ENCODE measurements around the gene SLC12A7.
"Not testable (repeated sequence)": the region's sequence is repeated elsewhere in the genome, so short reads cannot be mapped to it uniquely, and the experiment has no call there.

The SLC12A7 gene

DNA sequence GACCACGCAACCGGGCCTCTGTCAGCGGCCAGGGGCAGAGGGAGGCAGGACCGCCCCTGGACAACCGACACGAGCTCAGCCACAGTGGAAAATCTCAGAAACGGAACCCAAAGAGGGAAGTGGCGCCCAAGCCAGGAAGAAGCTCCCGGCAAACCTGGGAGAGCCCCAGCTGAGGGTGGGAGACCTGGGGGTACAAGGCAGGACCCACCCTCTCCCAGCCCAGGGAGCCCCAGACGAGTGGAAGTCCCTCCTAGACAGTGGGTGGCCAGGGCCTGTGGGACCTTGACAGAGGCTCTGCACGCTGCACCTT, 3.0 kb downstream of the SLC12A7 start:
- DNase-seq, result no peak

DNA sequence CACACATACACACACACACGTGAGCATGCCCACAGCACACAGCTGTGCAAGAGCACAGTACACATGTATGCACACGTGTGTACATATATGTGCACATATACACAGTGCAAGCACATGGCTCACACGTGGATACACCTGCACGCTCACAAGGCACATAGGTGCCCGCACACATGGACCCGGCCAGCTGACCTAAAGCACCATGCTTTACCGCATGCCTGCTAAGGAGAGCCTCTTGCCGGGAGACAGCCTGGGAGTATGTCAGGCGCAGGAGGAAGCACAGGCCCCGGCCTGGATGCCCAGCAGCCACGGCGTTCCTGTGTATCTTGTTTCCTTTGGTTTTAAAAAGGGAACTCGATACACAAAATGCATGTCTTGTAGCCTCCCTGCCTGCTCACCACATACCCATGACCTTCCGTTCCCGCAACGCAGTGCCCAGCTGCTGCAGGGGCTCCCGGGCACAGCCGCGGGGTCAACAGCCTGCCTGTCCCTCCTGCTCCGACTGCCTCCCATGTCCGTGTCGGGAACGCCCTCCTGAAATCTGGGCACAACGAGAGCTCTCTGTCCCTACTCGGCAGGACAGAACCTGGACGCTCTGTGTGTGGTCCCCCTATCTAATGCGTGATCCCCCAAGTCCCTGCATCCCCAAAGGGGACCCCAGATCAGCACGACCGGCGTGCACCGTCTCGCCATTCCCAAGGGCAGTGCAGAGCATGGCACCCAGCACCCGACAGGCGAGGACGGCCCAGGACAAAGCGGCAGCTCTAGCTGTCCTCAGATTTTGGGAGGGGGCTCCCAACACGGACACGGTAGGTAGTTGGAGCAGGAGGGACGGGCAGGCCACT, 3.6 kb downstream of the SLC12A7 start:
- DNase-seq, result no peak

DNA sequence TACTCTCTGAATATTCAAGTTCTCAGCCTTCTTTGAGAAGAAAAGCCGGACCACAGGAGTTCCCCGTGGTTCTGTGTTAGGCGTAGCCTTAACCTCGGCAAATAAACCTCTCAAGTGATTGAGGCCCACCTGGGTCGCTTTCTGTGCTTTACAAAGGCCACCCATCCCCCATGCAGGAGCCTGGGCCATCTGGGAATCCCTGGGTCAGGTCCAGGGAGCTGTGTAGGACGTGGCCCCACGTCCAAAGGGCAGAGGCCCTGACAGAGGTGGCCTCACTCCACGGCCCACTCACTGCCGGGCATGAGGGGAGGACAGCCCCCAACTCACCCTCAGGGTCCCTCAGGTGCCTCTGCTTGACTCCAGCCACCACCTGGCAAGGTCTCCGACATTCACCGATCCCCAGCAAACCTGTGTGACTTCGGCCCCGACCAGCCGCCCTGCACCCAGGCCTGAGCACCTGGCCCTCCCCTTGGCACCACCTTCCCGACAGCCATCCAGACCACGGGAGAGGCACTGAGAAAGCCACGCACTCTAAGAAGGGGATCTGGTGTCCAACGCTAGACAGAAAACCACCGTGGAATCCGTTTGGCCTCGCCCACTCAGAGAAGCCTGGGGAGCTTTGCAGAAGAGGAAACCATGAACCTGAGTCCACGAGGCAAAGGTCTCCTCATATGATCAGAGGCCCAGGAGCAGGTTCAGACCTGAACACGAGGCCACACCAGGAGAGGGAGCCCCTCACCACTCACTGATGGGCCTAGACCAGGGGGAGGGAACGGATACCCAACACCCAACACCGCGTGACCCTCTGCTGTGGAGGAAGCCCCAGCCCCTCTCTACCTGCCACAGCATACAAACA, 4.5 kb downstream of the SLC12A7 start:
- no peak for DNase-seq

DNA sequence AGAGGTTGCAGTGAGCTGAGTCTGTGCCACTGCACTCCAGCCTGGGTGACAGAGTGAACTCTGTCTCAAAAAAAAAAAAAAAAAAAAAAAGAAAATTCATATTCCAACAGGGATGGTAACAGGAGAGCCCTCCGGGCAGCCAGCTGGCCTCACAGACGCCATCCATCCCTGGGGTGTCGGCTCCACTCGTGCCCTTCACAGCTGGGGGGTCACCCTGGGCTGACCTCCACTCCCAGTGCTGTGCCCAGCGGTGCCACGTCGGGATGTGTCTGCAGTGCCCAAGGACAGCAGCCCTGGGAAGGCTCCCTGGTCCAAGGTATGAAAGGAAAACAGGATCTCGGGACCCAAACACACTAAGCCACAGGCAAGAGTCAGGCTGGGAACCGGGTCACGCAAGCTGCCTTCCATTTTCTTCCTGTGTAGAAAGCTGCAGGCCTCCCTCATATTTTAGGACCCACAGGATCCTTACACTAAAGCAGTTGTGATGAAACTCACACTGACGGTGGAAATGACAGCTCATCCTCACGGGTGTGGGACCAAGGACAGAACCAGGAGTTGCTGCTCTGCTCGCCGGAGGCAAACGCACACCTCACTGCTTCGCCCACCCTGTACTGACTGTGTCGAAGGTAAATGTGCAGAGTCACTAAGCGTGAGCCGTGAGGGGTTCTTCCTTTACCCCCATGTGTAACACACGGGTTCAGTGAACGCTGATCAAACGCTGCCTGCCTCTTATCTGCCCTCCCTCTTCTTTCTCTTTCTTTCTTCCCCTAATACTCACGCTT, 5.3 kb downstream of the SLC12A7 start:
- DNase-seq, result no peak

DNA sequence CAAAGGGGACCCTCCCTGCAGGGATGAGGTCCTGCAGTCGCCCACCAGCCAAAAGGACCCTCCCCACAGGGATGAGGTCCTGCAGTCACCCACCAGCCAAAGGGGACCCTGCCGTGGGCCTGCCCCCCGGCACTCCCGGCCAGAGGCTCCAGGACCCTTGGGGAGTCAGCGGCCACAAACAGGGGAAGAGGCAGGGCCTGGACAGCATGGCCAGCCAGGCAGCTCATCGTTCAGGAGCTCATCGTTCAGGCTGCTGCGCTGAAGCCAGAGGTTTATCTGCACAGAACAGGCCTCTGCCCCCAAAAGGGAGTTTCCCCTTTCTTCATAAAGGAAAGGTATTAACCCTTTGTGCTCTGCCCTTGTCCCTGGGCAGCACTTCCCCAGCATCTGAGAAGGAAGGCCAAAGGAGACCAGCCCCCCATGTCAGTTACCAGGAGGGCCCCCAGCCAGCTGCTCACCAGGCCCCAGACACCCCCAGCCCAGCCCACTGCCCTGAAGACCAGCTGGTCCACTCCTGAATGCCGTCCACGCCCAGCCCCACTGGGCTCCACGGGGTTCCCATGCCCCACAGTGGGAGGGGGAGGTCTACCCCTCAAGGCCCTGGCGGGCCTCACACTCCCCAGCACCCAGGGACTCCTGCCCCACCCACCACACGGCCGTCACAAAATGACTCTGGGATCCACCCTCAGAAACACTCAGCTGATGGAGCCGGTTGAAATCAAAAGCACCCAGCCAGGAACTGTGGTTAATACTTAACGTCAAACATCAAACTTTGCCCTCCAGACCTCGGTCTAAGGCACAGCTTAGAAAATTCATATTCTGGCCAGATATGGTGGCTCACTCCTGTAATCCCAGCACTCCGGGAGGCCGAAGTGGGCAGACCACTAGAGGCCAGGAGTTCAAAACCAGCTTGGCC, 6.3 kb downstream of the SLC12A7 start:
- DNase-seq, result peak; percentile 25

DNA sequence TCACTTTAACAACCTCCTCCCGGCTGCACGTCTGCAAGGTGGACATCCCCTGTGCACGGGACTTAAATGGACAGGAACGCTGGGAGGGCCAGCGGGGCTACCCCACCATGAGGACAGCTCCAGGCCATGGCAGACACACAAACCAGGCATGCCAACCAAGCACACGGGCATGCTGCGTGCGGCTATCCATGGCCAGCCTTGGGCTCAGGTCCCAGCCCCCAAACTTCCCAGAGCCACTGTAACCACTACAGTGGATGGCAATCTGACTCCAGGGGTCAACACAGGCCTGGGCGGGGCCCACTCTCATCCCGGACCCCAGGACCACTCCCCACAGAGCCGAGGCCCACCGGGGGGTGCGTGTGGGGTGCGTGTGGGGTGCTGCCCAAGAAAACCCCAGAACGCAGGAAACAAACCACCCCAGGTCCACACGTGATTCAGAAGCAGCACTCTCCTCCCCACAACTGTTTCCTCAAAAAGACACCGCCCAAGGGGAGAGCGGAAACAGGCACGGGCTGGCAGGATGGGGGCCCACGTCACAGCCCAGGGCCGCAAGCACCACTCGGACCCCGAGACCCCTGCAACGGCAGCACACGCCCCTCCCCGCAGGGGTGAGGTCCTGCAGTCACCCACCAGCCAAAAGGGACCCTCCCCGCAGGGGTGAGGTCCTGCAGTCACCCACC, 7.4 kb downstream of the SLC12A7 start:
- no peak for DNase-seq

DNA sequence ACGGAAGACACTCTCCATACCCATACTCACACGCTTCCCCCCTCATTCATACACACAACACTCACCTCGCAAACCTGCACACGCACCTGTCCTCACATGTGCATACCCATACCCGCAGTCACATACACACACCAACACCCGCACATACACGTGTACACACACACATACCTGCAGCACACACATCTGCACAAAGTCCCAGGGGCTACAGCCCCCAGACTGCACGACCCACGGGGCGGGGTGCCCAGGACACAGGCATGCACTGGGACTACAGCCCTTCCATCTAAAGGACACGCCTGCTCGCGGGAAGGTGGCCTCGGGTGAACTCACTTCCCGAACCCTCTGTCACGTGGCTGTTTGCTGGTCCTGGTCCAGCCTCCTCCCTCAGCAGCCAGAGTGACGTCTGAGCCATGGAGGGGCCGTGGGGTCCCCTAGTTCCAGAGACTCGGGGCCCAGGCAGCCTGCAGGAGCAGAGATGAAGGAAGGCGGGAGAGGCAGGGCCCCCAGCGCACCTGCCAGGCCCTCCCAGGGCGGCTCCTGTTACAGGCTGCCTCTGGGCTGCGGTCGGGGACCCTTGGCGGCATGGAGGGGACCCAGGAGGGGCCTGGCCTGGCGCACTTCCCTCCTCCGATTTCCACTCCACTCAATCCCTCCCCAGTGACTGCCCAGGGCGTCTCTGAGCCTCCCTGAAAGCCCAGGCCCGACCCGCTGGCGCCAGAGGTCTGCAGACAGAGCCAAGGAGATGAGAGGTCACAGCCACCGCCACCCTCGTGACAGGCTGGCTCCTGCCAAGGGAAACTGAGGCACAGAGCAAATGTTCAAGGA, 8.1 kb downstream of the SLC12A7 start:
- no peak for DNase-seq

DNA sequence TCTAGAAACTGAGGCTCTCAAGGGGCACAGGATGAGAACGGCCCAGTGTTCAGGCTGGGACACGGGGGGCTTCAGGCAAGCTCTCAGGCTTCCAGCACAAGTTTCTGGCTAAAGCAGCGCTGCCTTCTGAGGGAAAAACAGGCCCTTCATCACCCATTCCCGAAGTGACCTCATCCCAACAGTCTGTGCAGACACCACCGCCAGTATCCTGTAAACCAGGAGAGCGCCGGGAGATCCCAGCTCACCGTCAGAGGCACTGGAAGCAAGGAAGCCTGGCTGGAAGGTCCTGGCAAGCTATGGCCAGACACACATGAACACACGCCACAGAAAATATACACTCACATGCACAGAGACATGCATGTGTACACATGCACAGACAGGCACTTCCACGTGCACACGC, 8.8 kb downstream of the SLC12A7 start:
- DNase-seq, result no peak

DNA sequence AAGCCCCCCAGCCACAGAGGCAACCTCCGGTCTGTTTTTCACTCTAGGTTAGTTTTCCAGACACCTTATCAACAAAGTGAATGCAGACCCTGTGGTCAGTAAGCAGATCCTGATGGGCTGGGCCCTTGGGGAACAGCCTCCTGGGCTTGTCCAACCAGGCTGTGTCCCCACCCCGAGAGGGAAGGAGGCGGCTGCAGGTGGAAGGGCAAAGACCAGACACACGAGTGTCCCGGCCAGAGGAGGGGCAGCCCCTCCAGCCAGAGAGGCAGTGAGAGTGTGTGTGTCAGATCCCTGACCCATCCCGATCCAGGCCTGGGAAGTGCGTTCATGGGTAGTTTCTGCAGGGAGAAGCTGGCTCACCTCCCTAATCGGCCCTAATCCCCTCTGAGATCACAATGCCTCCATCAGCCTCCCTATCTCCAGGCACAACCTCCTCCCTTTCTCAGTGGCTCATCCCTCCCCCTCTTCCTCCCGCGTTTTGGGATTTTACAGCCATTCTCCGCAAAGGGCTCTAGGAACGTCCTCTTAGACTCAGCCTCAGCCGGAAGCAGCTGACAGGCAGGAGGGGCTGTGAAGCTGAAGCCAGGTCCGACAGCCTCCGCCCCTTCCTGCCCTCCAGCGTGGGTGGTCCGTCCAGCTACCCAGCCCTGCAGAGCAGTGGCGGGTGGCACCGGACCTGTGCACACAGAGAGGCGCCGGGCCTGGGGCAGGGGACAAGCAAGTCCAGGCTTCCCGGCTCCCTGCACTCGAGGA, 9.7 kb downstream of the SLC12A7 start:
- no peak for DNase-seq

DNA sequence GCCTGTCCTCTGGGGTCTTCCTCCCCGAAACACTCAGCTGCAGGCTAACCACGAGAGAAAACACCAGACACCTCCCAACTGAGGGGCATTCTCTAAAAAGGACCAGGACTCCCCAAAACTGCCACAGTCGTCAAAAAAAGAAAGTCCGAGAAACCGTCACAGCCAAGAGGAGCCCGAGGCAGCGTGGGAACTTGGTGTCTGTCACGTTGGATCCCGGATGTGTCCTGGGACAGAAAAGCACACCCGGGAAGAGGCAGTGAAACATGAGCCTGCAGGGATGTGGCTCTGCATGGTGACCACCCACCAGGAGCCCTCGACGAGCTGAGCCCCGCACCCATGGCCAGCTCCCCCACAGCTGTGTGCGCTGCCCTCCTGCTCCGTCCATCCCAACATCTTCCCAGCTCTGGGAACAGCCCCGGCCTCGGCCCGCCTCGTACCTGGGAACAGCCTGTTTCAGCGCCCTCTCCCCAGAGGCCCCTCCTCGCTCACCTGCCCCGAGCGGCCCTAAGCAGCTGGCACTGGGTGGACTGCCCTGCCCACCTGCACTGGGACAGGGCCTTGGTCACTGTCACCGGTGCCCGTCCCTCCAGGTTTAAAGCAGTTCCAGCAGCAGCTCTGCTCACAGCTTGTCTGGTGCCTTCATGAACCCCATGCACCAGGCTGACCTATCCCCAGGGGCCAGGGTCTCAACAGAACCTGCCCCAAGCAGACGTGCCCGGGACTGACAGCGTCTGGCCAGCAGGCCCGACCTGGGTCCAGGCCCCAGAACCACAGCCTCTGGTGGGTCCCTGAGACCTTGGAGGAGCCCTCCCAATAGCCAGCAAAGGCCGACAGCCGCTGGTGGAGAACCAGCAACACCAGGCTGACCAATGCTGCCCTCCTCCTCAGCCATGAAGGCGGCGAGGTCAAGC, 10.9 kb downstream of the SLC12A7 start:
- no peak for DNase-seq

DNA sequence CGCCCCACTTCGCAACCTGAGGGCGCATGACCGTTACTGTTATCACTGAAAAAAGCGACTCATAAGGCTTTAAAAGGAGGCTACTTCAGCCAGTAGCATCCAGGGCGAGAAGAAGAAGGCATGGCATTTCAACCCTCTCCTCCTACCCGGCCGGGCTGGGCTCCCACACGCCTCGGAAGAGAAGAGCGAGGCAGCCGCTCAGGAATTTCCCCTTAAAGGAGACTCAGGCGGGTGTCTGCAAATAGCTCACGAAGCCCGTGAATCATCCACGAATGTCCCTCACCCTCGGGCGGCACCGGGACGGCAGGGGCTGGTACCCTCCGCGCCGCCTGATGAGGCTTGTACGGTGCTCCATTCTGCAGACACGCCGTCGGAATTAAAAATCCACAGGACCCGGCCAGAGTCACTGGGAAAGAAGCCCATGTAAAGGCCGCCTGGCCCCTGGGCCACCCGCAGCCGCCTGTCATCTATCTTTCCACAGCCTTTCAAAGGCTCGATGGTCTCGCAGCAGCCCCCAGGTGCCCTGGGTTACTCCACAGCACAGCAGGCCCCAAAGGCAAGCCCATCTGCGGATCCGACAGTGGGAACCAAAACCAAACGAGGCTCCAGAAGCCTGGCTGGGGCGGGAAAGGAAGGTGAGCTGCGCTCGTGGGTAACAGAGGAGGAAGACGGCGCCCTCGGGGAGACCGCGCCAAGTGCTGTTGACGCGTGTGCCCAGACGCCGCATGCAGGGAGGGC, 11.8 kb downstream of the SLC12A7 start:
- DNase-seq, result no peak

DNA sequence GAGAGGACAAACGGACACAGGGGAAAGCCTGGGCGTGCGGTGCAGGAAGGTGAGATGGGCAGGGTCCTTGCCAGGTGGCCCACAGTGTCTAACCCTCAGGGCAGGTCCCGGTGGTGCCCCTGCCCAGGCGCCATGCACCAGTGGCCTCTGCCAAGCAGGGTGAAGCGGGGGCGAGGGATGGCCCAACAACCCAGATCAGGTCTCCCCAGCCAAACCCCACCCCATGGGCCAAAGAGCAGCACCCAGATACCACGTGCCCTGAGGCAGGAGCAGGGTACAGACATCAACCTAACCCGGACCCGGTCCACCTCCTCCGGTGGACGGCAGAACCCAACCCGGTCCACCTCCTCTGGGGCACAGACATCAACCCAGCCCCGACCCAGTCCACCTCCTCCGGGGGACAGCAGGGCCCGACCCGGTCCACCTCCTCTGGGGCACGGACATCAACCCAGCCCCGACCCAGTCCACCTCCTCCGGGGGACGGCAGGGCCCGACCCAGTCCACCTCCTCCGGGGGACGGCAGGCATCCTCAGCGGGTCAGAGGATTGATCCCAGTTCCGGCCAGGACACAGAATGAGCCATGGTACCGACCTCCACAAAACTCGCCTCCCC, 12.8 kb downstream of the SLC12A7 start:
- no peak for DNase-seq

DNA sequence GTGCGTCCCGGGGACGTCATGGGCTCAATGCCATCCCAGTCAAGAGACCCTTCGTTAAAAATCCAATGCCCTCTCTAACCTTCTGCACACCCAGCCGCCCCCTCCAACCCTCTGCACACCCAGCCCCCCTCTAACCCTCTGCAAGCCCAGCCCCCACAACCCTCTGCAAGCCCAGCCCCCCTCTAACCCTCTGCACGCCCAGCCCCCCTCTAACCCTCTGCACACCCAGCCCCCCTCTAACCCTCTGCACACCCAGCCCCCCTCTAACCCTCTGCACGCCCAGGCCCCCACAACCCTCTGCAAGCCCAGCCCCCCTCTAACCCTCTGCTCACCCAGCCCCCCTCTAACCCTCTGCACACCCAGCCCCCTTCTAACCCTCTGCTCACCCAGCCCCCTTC, 13.9 kb downstream of the SLC12A7 start:
- DNase-seq, result not testable (repeated sequence)

DNA sequence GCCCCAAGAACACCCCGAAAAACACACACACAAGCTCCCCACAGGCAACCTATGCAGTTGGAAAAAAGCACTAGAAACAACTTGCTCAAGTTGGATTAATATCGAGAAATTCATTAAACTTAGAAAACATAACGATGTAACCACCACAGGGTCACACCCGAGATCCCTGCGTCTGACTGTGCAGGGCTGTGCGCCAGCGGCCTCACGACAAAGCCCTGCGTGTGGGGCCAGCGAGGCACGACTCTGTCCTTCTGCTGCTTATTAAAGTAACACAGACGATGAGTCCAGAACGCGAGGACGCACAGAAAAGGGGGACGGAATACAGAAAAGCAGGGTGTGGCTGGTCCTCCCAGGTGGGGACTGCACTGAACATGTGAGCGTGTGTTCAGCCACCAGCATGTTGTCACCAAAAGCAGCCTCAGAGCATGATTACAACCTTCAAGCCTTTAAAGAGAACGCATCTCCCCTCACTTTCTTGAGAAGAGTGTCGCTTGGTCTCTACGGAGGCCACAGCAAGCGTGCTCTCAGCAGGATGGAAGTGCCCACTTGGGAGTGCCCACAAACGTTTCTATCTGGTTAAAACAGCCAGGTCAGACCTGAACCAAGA, 14.4 kb downstream of the SLC12A7 start:
- DNase-seq, result no peak

DNA sequence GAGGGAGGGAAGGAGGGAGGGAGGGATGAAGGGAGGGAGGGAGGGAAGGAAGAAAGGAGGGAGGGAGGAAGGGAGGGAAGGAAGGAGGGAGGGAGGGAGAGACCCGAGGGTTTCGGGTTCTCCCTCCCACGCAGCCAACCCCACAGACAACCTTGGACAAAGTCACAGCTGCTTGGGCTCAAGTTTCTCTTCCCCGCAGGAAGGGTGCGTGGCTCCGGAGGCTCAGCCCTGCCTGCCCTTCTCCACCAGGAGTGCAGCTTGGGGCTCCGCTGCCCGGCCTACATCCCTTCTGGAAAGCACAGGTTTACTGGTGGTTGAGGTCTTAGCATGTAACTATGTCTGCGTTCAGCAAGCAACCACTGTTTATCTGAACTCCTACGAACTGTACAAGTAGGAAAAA, 15.0 kb downstream of the SLC12A7 start:
- no peak for DNase-seq

DNA sequence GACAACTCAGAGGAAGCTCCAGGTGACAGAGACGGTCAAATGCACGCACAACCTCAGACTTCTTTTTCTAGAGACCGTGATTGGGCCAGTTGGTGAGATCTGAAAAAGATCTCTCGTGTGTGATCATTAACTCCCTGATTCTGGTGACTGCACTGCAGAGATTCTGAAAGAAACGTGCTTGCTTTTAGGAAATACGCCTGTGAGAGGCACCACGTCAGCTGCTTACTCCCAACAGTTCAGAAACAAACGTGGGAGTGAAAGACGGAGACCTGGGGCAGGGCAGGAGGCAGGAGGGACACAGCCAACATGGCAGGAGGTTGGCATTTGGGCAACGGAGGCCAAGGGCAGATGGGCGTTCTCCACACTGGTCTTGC, 15.9 kb downstream of the SLC12A7 start:
- no peak for DNase-seq

DNA sequence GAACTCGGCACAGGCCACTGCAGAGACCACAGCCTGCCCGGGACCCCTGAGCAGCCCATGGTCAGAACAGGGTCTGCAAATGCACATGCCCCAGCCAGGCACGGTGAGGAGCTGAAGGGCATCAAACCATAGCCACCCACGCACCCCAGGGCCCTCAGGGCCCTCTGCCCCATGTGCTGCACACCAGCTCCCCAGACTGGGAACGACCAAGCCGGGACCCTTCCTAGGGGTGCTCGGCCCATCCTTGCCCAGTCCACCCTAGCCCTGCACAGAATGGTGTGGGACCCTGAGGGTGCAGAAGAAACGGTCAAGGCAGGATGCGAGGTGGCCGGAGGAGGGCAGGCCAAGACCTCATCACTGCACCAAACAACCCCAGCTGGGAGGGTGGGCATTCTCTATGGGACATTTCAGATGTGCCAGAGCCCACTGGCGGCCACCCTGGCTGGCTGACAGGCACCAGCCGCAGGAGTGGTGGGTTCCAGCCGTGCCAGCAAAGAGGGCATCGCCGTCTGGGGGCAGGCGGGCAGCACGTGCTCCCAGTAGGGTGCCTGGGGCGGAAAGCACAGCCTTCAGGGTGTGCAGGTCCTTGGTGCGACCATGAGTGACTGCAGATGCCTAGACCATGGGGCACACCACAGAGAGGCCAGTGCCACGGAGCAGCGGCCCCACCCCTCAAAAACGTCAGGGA, 16.4 kb downstream of the SLC12A7 start:
- no peak for DNase-seq

Data from activated T-cell treated with anti-CD3 and anti-CD28 coated beads for 4 hours (primary cell).